Dendritic cell treated with granulocyte-macrophage colony-stimulating factor and Interleukin-4, amounts not matched to agents 40 ng/mL and 50 ng/mL, for 4 days (primary cell): Measurements from ENCODE around the gene USP32.

Source experiments
- H3K27ac Mint-ChIP-seq: one replicate; pipeline ENCODE4 v1.8.0; 2022; ENCODE audit warnings: mild to moderate bottlenecking, mixed read lengths
- H3K27me3 Mint-ChIP-seq: one replicate; pipeline ENCODE4 v1.8.0; 2022; ENCODE audit warnings: mild to moderate bottlenecking, mixed read lengths
- H3K36me3 Mint-ChIP-seq: one replicate; pipeline ENCODE4 v1.8.0; 2022; ENCODE audit warnings: low read depth, mixed read lengths
- H3K4me1 Mint-ChIP-seq: one replicate; pipeline ENCODE4 v1.8.0; 2022; ENCODE audit warnings: low read depth, mixed read lengths
- H3K4me3 Mint-ChIP-seq: one replicate; pipeline ENCODE4 v1.8.0; 2022; ENCODE audit warnings: mild to moderate bottlenecking, moderate library complexity, mixed read lengths
- H3K9me3 Mint-ChIP-seq: one replicate; pipeline ENCODE4 v1.8.0; 2022; ENCODE audit warnings: mixed read lengths
- intact Hi-C: fragments of 100-400 bp; cut with micrococcal nuclease; formaldehyde crosslinking; loops from one replicate; pipeline ENCODE4 v1.15.0; 2022

The USP32 gene

DNA sequence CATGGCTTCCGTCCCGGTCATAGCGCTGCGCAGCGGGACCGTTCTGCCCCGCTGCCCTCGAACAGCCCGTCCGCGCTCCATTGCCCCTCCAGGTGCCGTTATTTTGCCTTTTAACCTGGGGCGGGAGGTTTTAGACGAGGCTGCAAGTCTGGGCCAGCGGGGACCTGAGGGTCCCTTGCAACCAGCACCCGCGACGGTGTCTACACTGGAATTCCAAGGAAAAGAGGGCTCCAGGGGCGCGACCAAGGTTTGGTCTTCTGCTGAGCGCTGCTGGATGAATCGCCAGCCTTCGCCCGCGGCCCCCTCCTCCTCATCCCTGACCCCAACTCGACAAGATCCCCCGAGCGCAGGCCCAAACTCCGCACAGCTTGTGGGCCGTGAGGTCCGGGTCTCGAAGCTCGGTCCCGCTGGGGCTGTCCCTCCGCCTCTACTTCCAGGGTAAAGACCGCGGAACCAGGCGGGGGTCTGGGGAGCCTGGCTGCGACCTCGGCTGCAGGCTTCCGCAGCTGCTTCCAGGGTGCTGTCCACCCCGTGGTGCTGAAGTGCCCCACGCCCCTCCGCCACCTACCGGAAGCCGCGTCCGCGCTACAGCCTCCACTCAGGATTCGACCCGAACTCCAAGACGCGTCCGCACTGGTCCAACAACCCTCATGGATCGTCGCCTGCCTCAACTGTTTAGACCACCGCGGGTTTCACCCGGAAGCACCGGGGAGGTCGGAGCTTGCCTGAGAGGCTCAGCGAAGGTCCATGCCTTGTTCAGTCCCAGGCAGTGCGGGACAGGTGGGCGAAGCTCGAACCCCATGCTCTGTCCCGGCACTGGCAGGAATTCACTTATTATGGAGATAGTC is 252.3 kb downstream of the USP32 start:
- Mint-ChIP-seq H3K36me3 (peaks cover 8% of the 10 kb centered on the region), H3K27ac (no peak overlapping the region), H3K4me3 (peak overlapping the region; percentile 18), H3K9me3 (no peaks in the 10 kb centered on the region), H3K4me1 (peaks cover 62% of the 10 kb centered on the region), H3K27me3 (peaks cover 87% of the 10 kb centered on the region)
- intact Hi-C loops: loop anchor here (10.0 kb wide), 1 partner anchor 295 kb away; no protein-coding TSS in a partner anchor

DNA sequence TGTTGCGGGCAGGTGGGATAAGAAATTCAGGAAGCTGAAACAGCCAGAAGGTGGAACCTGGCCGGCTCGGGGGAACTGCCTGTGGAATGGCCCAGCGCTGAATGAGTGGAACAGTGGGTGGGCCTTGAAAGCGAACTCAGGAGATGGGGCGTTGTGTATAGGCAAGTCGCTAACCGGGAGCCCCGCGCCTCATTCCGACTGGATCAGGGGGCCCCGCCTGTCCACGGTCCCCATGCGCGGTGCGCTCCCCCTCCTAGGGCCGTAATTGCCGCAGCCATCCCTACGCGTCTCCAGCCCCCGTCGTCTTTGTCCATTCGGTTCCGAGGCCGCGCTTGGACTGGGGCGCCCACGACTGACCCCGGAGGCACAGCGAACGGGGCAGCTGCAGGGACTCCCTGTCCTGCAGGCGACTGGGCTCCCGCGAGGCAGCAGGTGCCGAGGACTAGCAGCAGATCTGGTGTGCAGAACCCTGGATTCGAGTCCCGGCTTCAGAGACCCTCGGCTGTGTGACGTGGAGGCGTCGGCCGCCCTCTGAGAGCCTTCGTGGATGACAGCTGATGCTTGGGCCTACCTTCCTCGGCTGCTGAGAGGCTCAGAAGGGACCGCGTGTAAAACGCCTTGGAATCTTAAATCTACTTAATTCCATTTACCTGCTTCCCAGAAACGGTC is 253.0 kb downstream of the USP32 start:
- Mint-ChIP-seq H3K27me3 (peaks cover 81% of the 10 kb centered on the region), H3K4me3 (no peak overlapping the region), H3K9me3 (no peaks in the 10 kb centered on the region), H3K36me3 (peaks cover 8% of the 10 kb centered on the region), H3K4me1 (peaks cover 65% of the 10 kb centered on the region), H3K27ac (no peak overlapping the region)
- intact Hi-C loops: no loop called here

DNA sequence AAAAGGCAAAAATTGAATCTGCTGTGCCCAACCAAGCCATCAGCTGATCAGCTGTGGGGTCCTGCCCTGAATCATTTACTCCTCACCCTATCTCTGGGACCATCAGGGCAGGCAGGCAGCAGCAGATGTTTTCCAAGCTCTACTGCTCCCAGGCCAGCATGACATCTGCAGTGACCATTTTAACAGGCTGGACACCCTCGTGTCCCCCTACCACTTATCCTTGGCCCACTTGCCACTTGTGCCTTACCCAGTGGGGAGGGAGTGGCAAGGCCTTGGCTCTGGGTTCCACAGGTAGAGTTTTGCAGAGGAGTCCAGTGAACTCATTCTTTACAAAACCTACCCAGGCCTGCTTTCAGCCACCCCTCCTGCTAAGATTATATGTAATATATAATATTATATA is 254.2 kb downstream of the USP32 start:
- Mint-ChIP-seq H3K4me3 (no peak overlapping the region), H3K36me3 (peaks cover 14% of the 10 kb centered on the region), H3K27me3 (peaks cover 72% of the 10 kb centered on the region), H3K27ac (no peak overlapping the region), H3K9me3 (no peaks in the 10 kb centered on the region), H3K4me1 (peaks cover 59% of the 10 kb centered on the region)
- intact Hi-C loops: no loop called here

DNA sequence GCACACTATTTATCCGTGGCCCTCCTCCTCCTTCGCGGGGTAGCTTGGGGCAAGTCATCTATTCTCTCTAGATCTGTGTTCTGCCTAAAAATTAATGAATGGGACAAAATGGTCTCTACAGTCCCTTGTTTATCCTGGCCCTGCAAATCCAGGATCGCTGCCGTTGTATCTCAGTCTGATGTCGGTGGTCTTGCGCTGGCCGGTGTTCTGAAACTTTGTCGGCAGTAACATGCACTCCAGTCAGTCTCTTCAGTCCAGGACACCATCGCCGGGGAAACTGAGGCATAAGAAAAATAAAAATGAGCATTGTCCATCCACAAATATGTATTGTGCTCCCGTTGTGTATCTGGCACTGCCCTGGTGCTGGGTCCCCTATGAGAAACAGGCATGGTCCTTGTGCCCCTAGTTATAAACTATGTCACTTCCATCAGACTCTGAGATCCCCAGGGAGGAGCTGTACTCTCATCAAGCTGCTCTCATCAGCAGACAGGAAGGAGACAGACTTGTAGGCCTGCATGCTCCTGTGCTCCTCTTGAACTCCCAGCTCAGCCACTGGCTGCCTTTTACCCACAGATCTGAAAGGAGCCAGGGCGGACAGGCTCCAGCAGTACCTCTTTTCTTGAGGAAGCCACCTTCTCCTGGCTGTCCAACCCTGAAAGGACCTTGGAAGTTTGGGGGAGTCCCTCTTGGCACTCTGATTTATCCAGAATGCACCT is 255.8 kb downstream of the USP32 start:
- Mint-ChIP-seq H3K4me1 (peaks cover 43% of the 10 kb centered on the region), H3K9me3 (no peaks in the 10 kb centered on the region), H3K4me3 (peak overlapping the region; percentile 90), H3K36me3 (peaks cover 28% of the 10 kb centered on the region), H3K27me3 (peaks cover 56% of the 10 kb centered on the region), H3K27ac (peak overlapping the region; percentile 85)
- intact Hi-C loops: no loop called here

DNA sequence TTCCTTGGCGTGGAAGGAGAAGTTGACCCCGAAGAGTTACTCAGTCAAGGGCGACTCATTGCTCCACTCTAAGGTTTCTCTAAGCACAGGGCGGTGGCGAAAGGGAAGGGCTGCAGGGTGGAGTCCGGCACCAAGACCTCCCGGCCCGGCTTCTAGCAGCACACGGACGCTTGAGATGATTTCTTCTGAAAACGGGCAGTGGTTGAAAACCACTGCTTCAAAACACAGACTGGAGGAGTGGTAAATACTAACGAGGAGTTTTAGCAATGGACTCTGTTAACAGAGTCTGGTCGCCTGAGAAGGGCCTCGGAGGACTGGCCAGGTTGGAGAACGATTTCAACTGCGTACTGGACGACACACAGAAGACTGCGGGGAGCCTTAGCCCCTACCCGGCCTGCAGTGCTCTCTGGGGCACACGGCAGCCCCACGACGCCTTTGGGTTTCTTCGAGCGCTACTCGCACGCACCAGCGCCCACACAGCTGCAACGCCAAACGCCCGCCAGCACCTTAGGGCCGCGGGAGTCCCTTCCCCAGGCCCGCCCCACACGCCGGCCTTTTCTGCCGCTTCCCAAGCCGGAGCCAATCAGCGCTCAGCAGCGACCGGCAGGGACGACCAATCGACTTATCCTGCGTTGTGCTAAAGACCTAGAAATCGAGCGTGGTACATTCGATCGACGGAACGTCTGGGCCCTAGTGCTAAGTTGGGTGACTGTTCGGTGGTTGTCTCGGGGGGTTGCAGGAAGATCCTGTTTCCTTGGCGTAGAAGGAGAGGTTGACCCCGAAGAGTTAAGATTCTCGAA is 256.6 kb downstream of the USP32 start:
- peak overlapping the region; percentile 85 for H3K27ac Mint-ChIP-seq
- peak overlapping the region; percentile 90 for H3K4me3 Mint-ChIP-seq
- no peaks in the 10 kb centered on the region for H3K9me3 Mint-ChIP-seq
- peaks cover 28% of the 10 kb centered on the region for H3K36me3 Mint-ChIP-seq
- H3K4me1 Mint-ChIP-seq: peaks cover 36% of the 10 kb centered on the region
- H3K27me3 Mint-ChIP-seq: peaks cover 48% of the 10 kb centered on the region
- intact Hi-C loops: no loop called here

DNA sequence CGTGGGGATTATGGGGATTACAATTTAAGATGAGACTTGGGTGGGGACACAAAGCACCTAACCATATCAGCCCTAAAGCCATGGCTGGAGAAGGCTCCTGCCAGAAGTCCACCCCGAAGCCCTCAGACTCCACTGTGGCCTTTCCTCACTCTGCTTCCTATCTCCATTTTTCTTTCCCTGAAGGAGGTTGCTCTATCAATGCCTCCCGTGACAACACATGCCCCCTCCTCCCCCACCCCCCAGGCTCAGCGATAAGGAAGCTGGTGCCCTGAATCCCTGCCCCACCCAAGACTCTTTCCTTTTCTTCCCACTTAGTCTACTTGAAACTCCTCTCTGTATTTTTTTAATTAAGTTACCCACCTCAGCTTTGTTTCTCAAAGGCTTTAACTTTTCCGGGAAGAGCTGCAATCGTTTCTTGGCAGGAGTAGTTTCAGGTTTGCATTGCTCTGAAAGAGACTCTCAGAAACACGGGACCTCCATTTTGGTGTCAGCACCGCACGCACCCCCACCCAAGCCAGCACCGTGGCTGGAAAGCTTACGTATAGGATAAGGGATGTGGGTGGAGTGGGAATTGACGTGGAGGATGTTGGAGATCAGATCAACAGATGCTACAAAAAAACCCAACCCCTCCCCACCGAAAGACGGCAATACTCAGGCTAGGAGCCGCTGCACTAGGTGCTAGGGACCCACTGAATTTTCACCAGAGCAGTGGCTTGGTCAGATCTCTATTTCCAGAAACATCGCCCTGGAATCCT is 257.4 kb downstream of the USP32 start:
- no peaks in the 10 kb centered on the region for H3K9me3 Mint-ChIP-seq
- peaks cover 41% of the 10 kb centered on the region for H3K27me3 Mint-ChIP-seq
- peak overlapping the region; percentile 90 for H3K4me3 Mint-ChIP-seq
- peaks cover 28% of the 10 kb centered on the region for H3K36me3 Mint-ChIP-seq
- peak overlapping the region; percentile 85 for H3K27ac Mint-ChIP-seq
- intact Hi-C loops: no loop called here
- H3K4me1 Mint-ChIP-seq: peaks cover 30% of the 10 kb centered on the region

- intact Hi-C loops: no loop called here
- Mint-ChIP-seq H3K9me3 (no peaks in the 10 kb centered on the region), H3K36me3 (peaks cover 27% of the 10 kb centered on the region), H3K27me3 (peaks cover 25% of the 10 kb centered on the region), H3K27ac (no peak overlapping the region), H3K4me3 (no peak overlapping the region), H3K4me1 (peaks cover 19% of the 10 kb centered on the region)
Measured at GRCh38 chr17:60130466-60130865, 261.5 kb downstream of the USP32 start.

DNA sequence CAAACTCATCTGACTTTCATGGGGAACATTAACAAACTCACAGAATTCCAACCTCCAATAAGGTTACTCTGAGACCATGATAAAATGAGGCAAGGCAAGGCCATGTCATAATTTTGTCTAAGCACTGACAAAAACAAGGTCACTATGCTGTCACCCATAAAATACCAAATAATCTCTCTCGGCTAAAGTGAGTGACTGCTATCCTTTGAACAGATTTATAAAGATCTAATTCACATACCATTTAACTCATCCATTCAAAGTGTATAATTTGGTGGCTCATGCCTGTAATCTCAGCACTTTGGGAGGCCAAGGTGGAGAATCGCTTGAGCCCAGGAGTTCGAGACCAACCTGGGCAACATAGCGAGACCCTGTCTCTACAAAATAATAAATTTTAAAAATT is 262.8 kb downstream of the USP32 start:
- Mint-ChIP-seq H3K9me3 (no peaks in the 10 kb centered on the region), H3K27me3 (peaks cover 25% of the 10 kb centered on the region), H3K4me1 (peaks cover 9% of the 10 kb centered on the region), H3K27ac (no peak overlapping the region), H3K36me3 (peaks cover 20% of the 10 kb centered on the region), H3K4me3 (no peak overlapping the region)
- intact Hi-C loops: no loop called here
